Measurements from ENCODE around the gene FRMD4A. TPM values are rescaled to one million over a fixed set of nuclear protein-coding genes. Genes with fewer than 3 reads are reported as not detected.

Gene FRMD4A
- total RNA-seq, 1 experiment from 2014 or later, result 17.1 TPM

DNA sequence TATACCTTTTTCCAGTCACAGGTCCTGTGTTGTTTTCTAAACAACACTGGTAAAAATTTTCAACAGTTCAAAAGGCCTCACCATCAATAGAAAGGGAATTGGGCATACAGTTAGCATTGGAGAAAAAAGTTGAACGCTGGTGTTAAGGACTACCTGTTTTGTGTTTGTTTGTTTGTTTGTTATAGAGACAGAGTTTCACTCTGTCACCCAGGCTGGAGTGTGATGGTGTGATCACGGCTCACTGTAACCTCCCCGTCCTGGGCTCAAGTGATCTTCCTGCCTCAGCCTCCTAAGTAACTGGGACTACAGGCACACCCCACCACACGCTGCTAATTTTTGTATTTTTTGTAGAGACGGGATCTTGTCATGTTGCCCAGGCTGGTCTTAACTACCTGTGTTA, 437.9 kb downstream of the FRMD4A start:
- peaks cover 3% of the 10 kb centered on the region for H3K4me1 ChIP-seq
- H3K4me3 ChIP-seq, result no peak overlapping the region
- H3K36me3 ChIP-seq, result no peaks in the 10 kb centered on the region
- H3K27me3 ChIP-seq, result no peaks in the 10 kb centered on the region
- H3K27ac ChIP-seq, result no peak overlapping the region
- no peaks in the 10 kb centered on the region for H3K9me3 ChIP-seq (replicated peaks)
- DNase-seq, result no peak

GRCh38 chr10:13892001-13892491, 438.7 kb downstream of the FRMD4A start:
- H3K4me1 ChIP-seq, result peaks cover 3% of the 10 kb centered on the region
- no peaks in the 10 kb centered on the region for H3K36me3 ChIP-seq
- peak in 1 of 2 experiments; percentile 19 for DNase-seq
- peak overlapping the region; percentile 65 for H3K4me3 ChIP-seq
- H3K27ac ChIP-seq, result peak overlapping the region; percentile 68
- H3K9me3 ChIP-seq (replicated peaks), result no peaks in the 10 kb centered on the region
- no peaks in the 10 kb centered on the region for H3K27me3 ChIP-seq

- no peaks in the 10 kb centered on the region for H3K27me3 ChIP-seq
- H3K27ac ChIP-seq, result peak overlapping the region; percentile 68
- no peaks in the 10 kb centered on the region for H3K36me3 ChIP-seq
- peak in 1 of 2 experiments; percentile 38 for DNase-seq
- H3K4me1 ChIP-seq, result peaks cover 3% of the 10 kb centered on the region
- peak overlapping the region; percentile 65 for H3K4me3 ChIP-seq
- H3K9me3 ChIP-seq (replicated peaks), result no peaks in the 10 kb centered on the region
Observed at GRCh38 chr10:13891128-13892000, 439.4 kb downstream of the FRMD4A start.

- H3K4me1 ChIP-seq, result peaks cover 3% of the 10 kb centered on the region
- H3K27me3 ChIP-seq, result no peaks in the 10 kb centered on the region
- no peaks in the 10 kb centered on the region for H3K36me3 ChIP-seq
- H3K4me3 ChIP-seq, result peak overlapping the region; percentile 65
- no peak overlapping the region; the same call in 1 of the 2 replicates for H3K27ac ChIP-seq
- DNase-seq, result peak in 1 of 2 experiments; percentile 11
- H3K9me3 ChIP-seq (replicated peaks), result no peaks in the 10 kb centered on the region
Observed at GRCh38 chr10:13890233-13891127, 440.2 kb downstream of the FRMD4A start.

GRCh38 chr10:13887761-13888160, 443.0 kb downstream of the FRMD4A start:
- H3K27me3 ChIP-seq, result no peaks in the 10 kb centered on the region
- H3K9me3 ChIP-seq (replicated peaks), result no peaks in the 10 kb centered on the region
- no peak for DNase-seq
- no peaks in the 10 kb centered on the region for H3K36me3 ChIP-seq
- H3K4me3 ChIP-seq, result no peak overlapping the region
- no peak overlapping the region for H3K27ac ChIP-seq
- peaks cover 7% of the 10 kb centered on the region for H3K4me1 ChIP-seq

DNA sequence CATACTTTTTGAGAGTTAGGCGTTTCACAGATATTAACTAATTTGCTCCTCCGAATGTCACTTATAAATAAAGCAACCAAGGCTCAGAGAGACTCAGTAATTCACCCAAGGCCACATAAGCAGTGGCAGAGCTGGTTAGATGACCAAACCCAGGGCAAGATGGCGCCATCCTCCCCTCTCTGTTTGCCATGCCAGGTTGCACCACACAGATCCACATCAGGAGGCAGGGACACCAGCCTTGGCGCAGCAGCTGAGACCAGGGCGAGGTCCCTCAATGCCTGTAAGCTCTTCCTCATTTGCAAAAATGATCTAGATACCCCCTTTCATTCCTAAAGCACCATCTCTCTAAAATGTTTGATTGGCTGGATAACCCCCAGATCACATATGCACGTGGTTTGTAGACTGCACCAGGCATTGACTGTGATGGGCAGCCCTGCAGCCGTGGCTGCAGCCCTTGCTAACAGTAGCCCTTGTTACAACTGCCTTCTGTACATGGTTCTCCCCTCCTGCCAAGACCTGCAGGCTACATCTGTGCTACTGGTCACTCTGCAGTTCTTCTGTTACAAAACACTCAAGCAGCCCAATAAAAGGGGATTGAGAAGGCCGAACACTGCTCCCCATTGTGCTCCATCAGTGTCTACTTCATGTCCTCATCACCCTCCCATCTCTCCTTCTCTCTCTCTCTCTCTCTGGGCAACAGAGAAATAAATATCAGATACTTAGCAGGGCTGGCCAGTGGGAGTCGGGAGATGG, 445.3 kb downstream of the FRMD4A start:
- Histone ChIP-seq H3K36me3 (no peaks in the 10 kb centered on the region), H3K27me3 (no peaks in the 10 kb centered on the region), H3K4me1 (peaks cover 16% of the 10 kb centered on the region), H3K9me3 (replicated peaks) (no peaks in the 10 kb centered on the region), H3K27ac (no peak overlapping the region), H3K4me3 (no peak overlapping the region)
- DNase-seq, result no peak

DNA sequence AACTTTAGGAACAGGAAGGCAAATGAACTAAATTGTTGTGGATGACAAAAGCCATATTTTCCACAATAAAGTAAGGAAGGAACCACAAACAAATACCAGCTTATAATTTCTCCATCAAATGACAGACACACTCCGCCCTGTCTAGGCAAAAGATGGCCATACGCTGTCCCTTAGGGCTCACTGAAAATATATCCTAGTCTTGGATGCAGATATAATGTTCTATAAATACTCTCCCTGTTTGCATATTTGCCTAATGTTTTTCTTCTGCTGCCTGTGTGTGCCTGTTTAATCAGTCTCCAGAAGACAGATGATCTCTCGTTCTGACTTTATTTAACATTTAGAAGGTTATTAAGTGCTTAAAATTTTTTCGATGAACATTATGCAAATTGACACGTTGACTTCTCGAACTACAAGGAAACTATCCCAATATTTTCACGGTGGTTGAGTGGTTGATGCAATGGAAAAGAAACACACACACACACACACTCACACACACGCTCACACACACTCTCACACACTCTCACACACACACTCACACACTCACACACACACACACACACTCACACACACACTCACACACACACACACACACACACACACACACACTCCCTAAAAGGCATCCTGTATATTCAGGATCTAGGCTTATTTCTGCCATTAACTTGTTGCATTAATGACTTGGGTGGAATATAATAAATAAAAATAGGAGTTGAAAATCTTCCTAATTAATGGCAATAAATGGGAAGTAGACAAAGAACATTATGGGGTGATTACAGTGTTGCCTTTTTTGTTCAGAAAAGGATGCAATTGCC, 446.9 kb downstream of the FRMD4A start:
- H3K27ac ChIP-seq, result no peak overlapping the region
- peaks cover 16% of the 10 kb centered on the region for H3K4me1 ChIP-seq

GRCh38 chr10:13882119-13882711, 448.5 kb downstream of the FRMD4A start:
- Histone ChIP-seq H3K4me3 (no peak overlapping the region), H3K27ac (peak overlapping the region; percentile 62), H3K27me3 (no peaks in the 10 kb centered on the region), H3K36me3 (no peaks in the 10 kb centered on the region), H3K9me3 (replicated peaks) (no peaks in the 10 kb centered on the region), H3K4me1 (peaks cover 16% of the 10 kb centered on the region)
- DNase-seq, result peak; percentile 77 to 78

More for the DNA sequence above, 446.9 kb downstream of the FRMD4A start:
- no peak for DNase-seq
- no peaks in the 10 kb centered on the region for H3K27me3 ChIP-seq
- no peaks in the 10 kb centered on the region for H3K9me3 ChIP-seq (replicated peaks)
- no peak overlapping the region for H3K4me3 ChIP-seq
- H3K36me3 ChIP-seq, result no peaks in the 10 kb centered on the region

DNA sequence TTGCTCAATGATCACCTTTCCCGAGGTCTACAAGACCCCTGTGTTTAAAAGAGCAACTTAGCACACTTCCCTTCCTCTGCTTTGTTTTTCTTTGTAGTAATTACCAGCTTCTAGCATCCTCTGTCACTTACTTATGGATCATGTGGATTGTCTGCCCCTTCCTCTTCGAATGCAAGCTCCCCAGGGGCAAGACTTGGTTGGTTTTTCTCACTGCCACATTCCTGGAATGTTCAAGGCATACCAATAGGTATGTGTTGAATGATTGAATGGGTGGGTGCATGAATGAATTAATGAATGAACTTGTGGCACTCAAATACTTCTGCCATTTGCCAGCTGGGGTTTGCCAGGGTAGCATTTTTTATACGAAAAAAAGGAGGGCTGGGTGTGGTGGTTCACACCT, 450.0 kb downstream of the FRMD4A start:
- no peak for DNase-seq
- Histone ChIP-seq H3K9me3 (replicated peaks) (no peaks in the 10 kb centered on the region), H3K4me3 (no peak overlapping the region), H3K4me1 (peaks cover 16% of the 10 kb centered on the region), H3K27me3 (no peaks in the 10 kb centered on the region), H3K27ac (no peak overlapping the region), H3K36me3 (no peaks in the 10 kb centered on the region)

- peaks cover 7% of the 10 kb centered on the region; the same call in 1 of the 2 replicates for H3K4me1 ChIP-seq
- no peak overlapping the region for H3K4me3 ChIP-seq
- DNase-seq, result no peak
- no peaks in the 10 kb centered on the region for H3K27me3 ChIP-seq
- no peak overlapping the region for H3K27ac ChIP-seq
- H3K36me3 ChIP-seq, result no peaks in the 10 kb centered on the region
- no peaks in the 10 kb centered on the region for H3K9me3 ChIP-seq (replicated peaks)
Observed at GRCh38 chr10:13877154-13877909, 453.4 kb downstream of the FRMD4A start.

DNA sequence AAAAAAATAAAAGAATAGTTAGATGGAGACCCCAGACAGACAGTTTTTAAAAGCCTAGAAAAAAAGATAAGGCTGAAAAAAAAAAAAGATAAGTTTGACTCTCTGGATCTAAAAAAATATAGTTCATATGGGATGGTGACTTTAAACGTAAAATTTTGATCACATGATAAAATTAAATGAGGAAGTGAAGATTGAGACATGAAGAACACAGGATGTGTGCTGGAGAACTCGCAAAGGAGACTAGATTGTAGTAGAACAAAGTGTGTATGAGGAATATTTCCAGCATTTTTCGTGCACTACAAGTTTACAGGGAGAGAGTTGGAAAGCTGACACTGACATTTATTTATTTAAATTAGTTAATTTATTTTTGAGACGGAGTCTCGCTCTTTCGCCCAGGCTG, 457.5 kb downstream of the FRMD4A start:
- no peaks in the 10 kb centered on the region for H3K27me3 ChIP-seq
- no peak overlapping the region for H3K4me3 ChIP-seq
- 0 out of 2 replicates have a peak, but pooled peaks cover 2% of the 10 kb centered on the region for H3K4me1 ChIP-seq
- H3K36me3 ChIP-seq, result no peaks in the 10 kb centered on the region
- no peaks in the 10 kb centered on the region for H3K9me3 ChIP-seq (replicated peaks)
- DNase-seq, result no peak
- H3K27ac ChIP-seq, result no peak overlapping the region

DNA sequence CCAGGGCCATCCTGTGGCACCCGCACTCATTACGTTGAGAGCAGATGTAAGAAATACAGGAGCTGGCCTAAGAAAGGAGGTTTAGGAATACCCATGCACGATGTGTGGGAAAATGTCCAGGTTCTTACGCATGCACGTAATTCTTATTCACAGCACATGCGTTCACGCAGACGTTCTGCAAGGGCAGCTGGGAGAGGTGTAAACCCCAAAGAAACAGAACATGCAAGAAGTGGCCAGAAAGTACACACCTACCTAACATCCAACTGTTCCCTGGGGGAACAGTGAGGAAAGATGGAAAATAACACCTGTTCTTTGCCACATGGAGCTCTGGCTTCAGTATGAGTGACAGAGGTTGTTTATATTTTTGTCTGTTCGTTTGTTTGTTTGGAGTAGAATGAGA, 458.3 kb downstream of the FRMD4A start:
- H3K27me3 ChIP-seq, result no peaks in the 10 kb centered on the region
- 0 out of 2 replicates have a peak, but pooled peaks cover 2% of the 10 kb centered on the region for H3K4me1 ChIP-seq
- no peaks in the 10 kb centered on the region for H3K36me3 ChIP-seq
- H3K9me3 ChIP-seq (replicated peaks), result no peaks in the 10 kb centered on the region
- peak; percentile 19 to 53 for DNase-seq
- H3K4me3 ChIP-seq, result no peak overlapping the region
- H3K27ac ChIP-seq, result no peak overlapping the region

DNA sequence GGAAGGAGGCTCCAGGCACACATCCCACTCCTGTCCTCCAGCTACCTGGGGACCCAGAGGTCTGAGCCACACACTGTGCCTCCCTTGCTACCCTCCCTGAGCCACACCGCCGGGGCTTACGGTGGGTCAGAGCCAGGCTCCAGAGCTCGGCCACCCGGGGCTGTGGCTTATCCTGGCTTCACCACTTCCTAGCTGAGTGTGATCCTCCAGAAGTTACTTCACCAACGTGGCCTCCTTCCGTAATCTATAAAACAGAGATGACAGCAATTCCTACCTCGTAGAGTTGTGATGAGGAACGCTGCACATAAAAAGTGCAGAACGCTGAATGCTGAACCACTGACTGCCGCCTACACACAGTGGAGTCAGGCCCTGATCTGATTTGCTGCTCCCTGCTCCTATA, 458.9 kb downstream of the FRMD4A start:
- no peak overlapping the region for H3K27ac ChIP-seq
- no peak for DNase-seq
- 0 out of 2 replicates have a peak, but pooled peaks cover 2% of the 10 kb centered on the region for H3K4me1 ChIP-seq
- no peak overlapping the region for H3K4me3 ChIP-seq
- no peaks in the 10 kb centered on the region for H3K9me3 ChIP-seq (replicated peaks)
- H3K36me3 ChIP-seq, result no peaks in the 10 kb centered on the region
- no peaks in the 10 kb centered on the region for H3K27me3 ChIP-seq
